Breast epithelium (tissue), 3 donors: ENCODE measurements around the gene F2R.

ENCODE experiments used
- POLR2A ChIP-seq: fragments of 450-650 bp; IDR thresholded peaks from one replicate; pipeline ENCODE4 v1.6.1; 2016; ENCODE audit warnings: antibody characterized with exemption, mild to moderate bottlenecking, moderate library complexity
- POLR2AphosphoS5 ChIP-seq, 3 donors: sonication (generic); formaldehyde crosslinking; IDR thresholded peaks; one replicate each; pipeline ENCODE4 v1.6.1; 2017; ENCODE audit warnings: antibody characterized with exemption in 3 of 3

GRCh38 chr5:76745670-76746069 lies 29.7 kb downstream of the F2R start:
- TF ChIP-seq POLR2AphosphoS5 (IDR thresholded peaks at IDR 0.05) = no peak
- no peak for TF ChIP-seq POLR2A
